ENCODE measurements around the gene APOLD1. TPM values are rescaled to one million over a fixed set of nuclear protein-coding genes. Genes with fewer than 3 reads are reported as not detected.

The APOLD1 gene
- total RNA-seq, 6 experiments from 2014 or later = 0.27 to 5.6 (median 1.2) TPM

- Histone ChIP-seq H3K4me1 (no peaks in the 10 kb centered on the region), H3K27ac (no peak overlapping the region), H3K36me3 (peaks cover 0 to 77% (median 49%) of the 10 kb centered on the region in 4 donors), H3K9me3 (no peaks in the 10 kb centered on the region), H3K27me3 (no peaks in the 10 kb centered on the region), H3K4me3 (no peak overlapping the region)
- WGBS (ENCODE audit: insufficient coverage, low coverage, low lambda C conversion rate, missing lambda C conversion rate) = 45% methylated on average over 2 of the region's 2 CpGs
- ATAC-seq (no peak), DNase-seq (no peak)
- intact Hi-C loops (cut with DNase I) = no loop called here
- TF ChIP-seq POLR2A (IDR thresholded peaks at IDR 0.05) (no peak), CTCF (IDR thresholded peaks at IDR 0.05) (no peak)
These were observed 37.8 kb downstream of the APOLD1 start for GRCh38 chr12:12823300-12823699.

DNA sequence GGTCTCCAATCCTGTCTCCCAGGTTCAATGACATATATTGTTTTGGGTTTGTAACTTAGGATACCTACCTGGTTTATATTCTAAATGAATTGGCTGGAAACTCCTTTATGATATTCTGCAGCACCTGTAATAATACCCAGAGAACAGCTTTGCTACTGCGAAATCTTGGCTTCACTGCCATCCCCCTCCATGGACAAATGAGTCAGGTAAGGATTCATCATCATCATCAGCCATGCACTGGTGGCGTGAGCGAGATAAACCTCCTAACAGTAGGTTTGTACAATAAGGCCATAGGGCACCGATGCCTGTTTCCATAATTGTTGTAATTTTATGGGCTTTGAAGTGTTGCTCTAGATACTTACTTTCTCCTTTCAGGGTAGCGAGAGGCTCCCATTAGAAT lies 38.4 kb downstream of the APOLD1 start:
- no peak overlapping the region for H3K27ac ChIP-seq
- TF ChIP-seq POLR2A (IDR thresholded peaks at IDR 0.05) = no peak
- no peak for TF ChIP-seq CTCF (IDR thresholded peaks at IDR 0.05)
- WGBS (ENCODE audit: insufficient coverage, low coverage, low lambda C conversion rate, missing lambda C conversion rate) = 100% methylated on average over 4 of the region's 5 CpGs
- H3K4me1 ChIP-seq = no peaks in the 10 kb centered on the region
- H3K4me3 ChIP-seq = no peak overlapping the region
- no peaks in the 10 kb centered on the region for H3K27me3 ChIP-seq
- H3K36me3 ChIP-seq = peaks cover 0 to 82% (median 51%) of the 10 kb centered on the region in 4 donors
- intact Hi-C loops (cut with DNase I) = no loop called here
- H3K9me3 ChIP-seq = no peaks in the 10 kb centered on the region
- DNase-seq (no peak), ATAC-seq (no peak)

DNA sequence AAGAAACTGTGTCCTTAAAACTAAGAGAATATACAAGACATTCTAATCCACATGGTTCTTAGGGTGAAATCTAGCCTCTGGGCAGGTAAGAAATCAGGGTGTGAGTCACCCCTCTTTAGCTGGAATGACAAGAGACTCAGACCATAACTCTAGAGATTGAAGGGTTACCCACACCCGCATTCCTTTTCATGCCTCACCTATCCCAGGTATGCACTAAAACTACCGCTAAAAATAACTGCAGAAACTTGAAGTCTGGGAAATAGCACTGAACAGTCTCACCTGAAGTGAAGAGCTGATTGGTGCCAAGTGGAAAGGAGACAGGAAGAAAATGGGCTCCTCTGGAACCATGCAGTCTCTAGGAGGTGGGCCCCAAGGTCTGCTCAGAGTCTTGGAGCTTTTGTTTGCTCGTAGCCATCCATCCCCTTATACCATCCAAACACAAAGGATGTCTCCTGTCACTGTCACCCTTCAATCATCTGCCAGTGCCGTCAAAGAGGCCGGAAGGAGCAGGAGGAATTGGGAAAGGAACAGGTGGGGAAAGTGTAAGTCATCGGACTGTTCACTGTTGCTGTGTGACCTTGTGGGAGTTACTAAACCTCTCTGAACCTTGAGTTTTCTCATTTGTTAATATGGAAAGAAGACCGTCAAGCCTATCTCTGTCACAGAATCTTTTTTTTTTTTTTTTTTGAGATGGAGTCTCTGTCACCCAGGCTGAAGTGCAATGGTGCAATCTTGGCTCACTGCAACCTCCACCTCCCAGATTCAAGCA lies 50.1 kb downstream of the APOLD1 start:
- Histone ChIP-seq H3K4me1 (no peaks in the 10 kb centered on the region), H3K27ac (no peak overlapping the region), H3K4me3 (no peak overlapping the region), H3K36me3 (peaks cover 0 to 19% (median 0%) of the 10 kb centered on the region in 4 donors), H3K27me3 (no peaks in the 10 kb centered on the region), H3K9me3 (no peaks in the 10 kb centered on the region)
- intact Hi-C loops (cut with DNase I) = no loop called here
- TF ChIP-seq POLR2A (IDR thresholded peaks at IDR 0.05) (no peak), CTCF (IDR thresholded peaks at IDR 0.05) (no peak)
- 93% methylated on average over 3 of the region's 7 CpGs for whole genome bisulfite sequencing (ENCODE audit: insufficient coverage, low coverage, low lambda C conversion rate, missing lambda C conversion rate)
- ATAC-seq (no peak), DNase-seq (no peak)

- Histone ChIP-seq H3K27ac (no peak overlapping the region), H3K4me3 (no peak overlapping the region), H3K27me3 (no peaks in the 10 kb centered on the region), H3K9me3 (no peaks in the 10 kb centered on the region), H3K36me3 (peaks cover 0 to 12% (median 0%) of the 10 kb centered on the region in 4 donors), H3K4me1 (no peaks in the 10 kb centered on the region)
- DNase-seq = no peak
- TF ChIP-seq POLR2A (IDR thresholded peaks at IDR 0.05) (no peak), CTCF (IDR thresholded peaks at IDR 0.05) (no peak)
- 79% methylated on average over 6 of the region's 6 CpGs for WGBS (ENCODE audit: insufficient coverage, low coverage, low lambda C conversion rate, missing lambda C conversion rate)
- intact Hi-C loops (cut with DNase I) = no loop called here
- ATAC-seq = no peak
These were observed 51.1 kb downstream of the APOLD1 start for GRCh38 chr12:12836571-12836970.
